ENCODE measurements around the gene KDR. TPM values are rescaled to one million over a fixed set of nuclear protein-coding genes. Genes with fewer than 3 reads are reported as not detected.

Gene KDR
- total and polyA plus RNA-seq, 4 donors, result 6.1 to 39.1 (median 24.6) TPM

DNA sequence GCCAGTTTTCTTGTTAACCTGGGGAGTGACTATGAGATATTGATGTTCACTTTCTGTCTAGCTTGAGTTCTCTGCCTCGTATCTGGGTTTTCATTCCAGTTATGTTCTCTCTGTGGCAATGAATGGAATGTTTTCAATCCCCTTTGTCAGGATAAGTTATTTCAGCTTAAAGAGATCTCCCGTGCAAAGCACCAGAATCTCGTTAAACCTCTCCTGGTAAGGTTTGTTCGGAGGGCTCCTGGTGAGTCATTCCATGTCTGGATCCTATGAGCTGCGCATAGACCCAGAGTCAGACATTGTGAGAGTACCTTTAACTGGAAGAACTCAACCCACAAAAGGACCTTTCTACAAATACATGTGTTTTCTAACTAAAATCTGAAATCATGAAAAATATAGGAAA lies 51.0 kb downstream of the KDR start:
- no peak for DNase-seq (ENCODE audit: low spot score)
- Histone ChIP-seq H3K9ac (ENCODE audit: low read depth in 1 of 2, low read length in 2 of 2) (no peak overlapping the region), H3K4me1 (ENCODE audit: control insufficient read depth in 4 of 4, insufficient read depth in 4 of 4, low read length in 3 of 4) (no peaks in the 10 kb centered on the region), H3K36me3 (ENCODE audit: control insufficient read depth in 4 of 4, insufficient read depth in 3 of 4, low read depth in 1 of 4, low read length in 3 of 4) (no peaks in the 10 kb centered on the region), H3K4me3 (ENCODE audit: low read depth in 1 of 3, low read length in 3 of 3) (no peak overlapping the region), H3K27ac (ENCODE audit: low read depth in 1 of 2, low read length in 2 of 2) (no peak overlapping the region), H3K9me3 (ENCODE audit: control insufficient read depth in 4 of 4, low read length in 3 of 4) (peaks cover 0 to 1% (median 0%) of the 10 kb centered on the region in 4 donors), H3K27me3 (ENCODE audit: control insufficient read depth in 4 of 4, insufficient read depth in 4 of 4, low read length in 3 of 4) (peaks cover 0 to 3% (median 0%) of the 10 kb centered on the region in 4 donors)
- TF ChIP-seq, protein P1, sequence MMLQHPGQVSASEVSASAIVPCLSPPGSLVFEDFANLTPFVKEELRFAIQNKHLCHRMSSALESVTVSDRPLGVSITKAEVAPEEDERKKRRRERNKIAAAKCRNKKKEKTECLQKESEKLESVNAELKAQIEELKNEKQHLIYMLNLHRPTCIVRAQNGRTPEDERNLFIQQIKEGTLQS (IDR thresholded peaks at IDR 0.05), result no peak
- TF ChIP-seq FOXA2 (IDR thresholded peaks at IDR 0.05) (no peak), NR2F2 (IDR thresholded peaks at IDR 0.05) (no peak), ZBTB33 (IDR thresholded peaks at IDR 0.05) (no peak), HNF4A (conservative IDR thresholded peaks at IDR 0.05) (no peak), YY1 (IDR thresholded peaks at IDR 0.05) (no peak), FOXA1 (IDR thresholded peaks at IDR 0.05) (no peak), HNF4G (IDR thresholded peaks at IDR 0.05) (no peak), RXRA (IDR thresholded peaks at IDR 0.05) (no peak), GABPA (IDR thresholded peaks at IDR 0.05 in 1 of 2, conservative IDR thresholded peaks at IDR 0.05 in 1 of 2) (no peak)
- TF ChIP-seq, protein P2, sequence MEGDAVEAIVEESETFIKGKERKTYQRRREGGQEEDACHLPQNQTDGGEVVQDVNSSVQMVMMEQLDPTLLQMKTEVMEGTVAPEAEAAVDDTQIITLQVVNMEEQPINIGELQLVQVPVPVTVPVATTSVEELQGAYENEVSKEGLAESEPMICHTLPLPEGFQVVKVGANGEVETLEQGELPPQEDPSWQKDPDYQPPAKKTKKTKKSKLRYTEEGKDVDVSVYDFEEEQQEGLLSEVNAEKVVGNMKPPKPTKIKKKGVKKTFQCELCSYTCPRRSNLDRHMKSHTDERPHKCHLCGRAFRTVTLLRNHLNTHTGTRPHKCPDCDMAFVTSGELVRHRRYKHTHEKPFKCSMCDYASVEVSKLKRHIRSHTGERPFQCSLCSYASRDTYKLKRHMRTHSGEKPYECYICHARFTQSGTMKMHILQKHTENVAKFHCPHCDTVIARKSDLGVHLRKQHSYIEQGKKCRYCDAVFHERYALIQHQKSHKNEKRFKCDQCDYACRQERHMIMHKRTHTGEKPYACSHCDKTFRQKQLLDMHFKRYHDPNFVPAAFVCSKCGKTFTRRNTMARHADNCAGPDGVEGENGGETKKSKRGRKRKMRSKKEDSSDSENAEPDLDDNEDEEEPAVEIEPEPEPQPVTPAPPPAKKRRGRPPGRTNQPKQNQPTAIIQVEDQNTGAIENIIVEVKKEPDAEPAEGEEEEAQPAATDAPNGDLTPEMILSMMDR (IDR thresholded peaks at IDR 0.05; ENCODE audit: low read depth, low read length, missing input control), result no peak
- 55% methylated on average over 5 of the region's 5 CpGs for WGBS

- peaks cover 0 to 1% (median 0%) of the 10 kb centered on the region in 4 donors for H3K9me3 ChIP-seq (ENCODE audit: control insufficient read depth in 4 of 4, low read length in 3 of 4)
These were observed 53.4 kb downstream of the KDR start for GRCh38 chr4:55071951-55072350.

More at GRCh38 chr4:55071951-55072350, 53.4 kb downstream of the KDR start:
- H3K4me3 ChIP-seq (ENCODE audit: low read depth in 1 of 3, low read length in 3 of 3), result no peak overlapping the region
- WGBS, result 85% methylated on average over 1 of the region's 1 CpG
- H3K36me3 ChIP-seq (ENCODE audit: control insufficient read depth in 4 of 4, insufficient read depth in 3 of 4, low read depth in 1 of 4, low read length in 3 of 4), result no peaks in the 10 kb centered on the region
- DNase-seq (ENCODE audit: low spot score), result no peak
- no peak for TF ChIP-seq JUND (IDR thresholded peaks at IDR 0.05)
- no peak for TF ChIP-seq FOXA1 (IDR thresholded peaks at IDR 0.05)
- TF ChIP-seq REST (IDR thresholded peaks at IDR 0.05), result no peak
- no peak for TF ChIP-seq GABPA (IDR thresholded peaks at IDR 0.05 in 1 of 2, conservative IDR thresholded peaks at IDR 0.05 in 1 of 2)
- no peak for TF ChIP-seq ZBTB33 (IDR thresholded peaks at IDR 0.05)
- TF ChIP-seq, protein P1 (IDR thresholded peaks at IDR 0.05), result no peak
- no peak for TF ChIP-seq RAD21 (IDR thresholded peaks at IDR 0.05)
- no peak overlapping the region for H3K9ac ChIP-seq (ENCODE audit: low read depth in 1 of 2, low read length in 2 of 2)
- peaks cover 0 to 3% (median 0%) of the 10 kb centered on the region in 4 donors for H3K27me3 ChIP-seq (ENCODE audit: control insufficient read depth in 4 of 4, insufficient read depth in 4 of 4, low read length in 3 of 4)
- no peaks in the 10 kb centered on the region for H3K4me1 ChIP-seq (ENCODE audit: control insufficient read depth in 4 of 4, insufficient read depth in 4 of 4, low read length in 3 of 4)
- no peak overlapping the region for H3K27ac ChIP-seq (ENCODE audit: low read depth in 1 of 2, low read length in 2 of 2)
